ENCODE measurements around the gene PHACTR3.

PHACTR3 gene

GRCh38 chr20:59782986-59783640 lies 178.8 kb downstream of the PHACTR3 start:
- peak; percentile 91 for TF ChIP-seq CTCF (IDR thresholded peaks at IDR 0.05; ENCODE audit: insufficient read depth, low read length, missing control alignments)
- POLR2A ChIA-PET = no interaction called here
- CTCF ChIA-PET = interaction anchor here (0.6 to 5.7 kb wide), 21 partner anchors 8 to 274 kb away, joined by 3 to 49 read pairs (median 3); partner anchors contain the start of gene SYCP2
- no peak for DNase-seq (ENCODE audit: low read depth, low spot score)
- no peak overlapping the region for H3K4me3 ChIP-seq (ENCODE audit: low read depth, low read length)

DNA sequence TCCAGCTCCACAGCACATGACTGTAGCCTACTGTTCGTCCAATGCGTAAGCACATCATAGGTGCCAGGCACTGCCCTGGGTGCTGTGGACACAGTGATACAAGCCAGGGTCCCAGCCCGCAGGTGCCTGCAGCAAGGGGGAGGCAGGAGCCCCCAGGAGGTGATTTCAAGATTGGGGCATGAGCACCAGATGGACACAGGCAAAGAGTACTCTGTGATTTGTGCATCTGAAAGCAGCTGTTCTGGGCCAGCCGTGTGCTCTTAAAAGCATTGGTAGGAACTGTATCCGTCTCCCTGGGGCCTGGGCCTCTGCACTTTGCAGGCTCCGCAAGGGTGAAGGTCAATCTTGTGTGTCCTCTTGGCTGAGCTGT lies 179.3 kb downstream of the PHACTR3 start:
- ChIA-PET CTCF (interaction anchor here (0.6 to 5.7 kb wide), 23 partner anchors 8 to 273 kb away, joined by 3 to 49 read pairs (median 3); partner anchors contain the start of gene SYCP2), POLR2A (no interaction called here)
- no peak overlapping the region for H3K4me3 ChIP-seq (ENCODE audit: low read depth, low read length)
- TF ChIP-seq CTCF (IDR thresholded peaks at IDR 0.05; ENCODE audit: insufficient read depth, low read length, missing control alignments) = no peak
- no peak for DNase-seq (ENCODE audit: low read depth, low spot score)

- no peak overlapping the region for H3K4me3 ChIP-seq (ENCODE audit: low read depth, low read length)
- no peak for TF ChIP-seq CTCF (IDR thresholded peaks at IDR 0.05; ENCODE audit: insufficient read depth, low read length, missing control alignments)
- ChIA-PET POLR2A (no interaction called here), CTCF (interaction anchor here (0.9 to 5.7 kb wide), 9 partner anchors 9 to 213 kb away, joined by 3 to 49 read pairs (median 4); no protein-coding TSS in a partner anchor)
- no peak for DNase-seq (ENCODE audit: low read depth, low spot score)
Observed at GRCh38 chr20:59784365-59784764, 180.0 kb downstream of the PHACTR3 start.

- CTCF ChIA-PET = interaction anchor here (1.2 to 5.7 kb wide), 2 partner anchors 28 to 66 kb away, joined by 4 to 49 read pairs; no protein-coding TSS in a partner anchor
- no peak for TF ChIP-seq CTCF (IDR thresholded peaks at IDR 0.05; ENCODE audit: insufficient read depth, low read length, missing control alignments)
- no peak for DNase-seq (ENCODE audit: low read depth, low spot score)
- POLR2A ChIA-PET = no interaction called here
- H3K4me3 ChIP-seq (ENCODE audit: low read depth, low read length) = no peak overlapping the region
Observed at GRCh38 chr20:59784791-59785668, 180.7 kb downstream of the PHACTR3 start.

GRCh38 chr20:59785669-59785959 lies 181.3 kb downstream of the PHACTR3 start:
- no peak for DNase-seq (ENCODE audit: low read depth, low spot score)
- H3K4me3 ChIP-seq (ENCODE audit: low read depth, low read length) = no peak overlapping the region
- ChIA-PET CTCF (interaction anchor here (5.7 kb wide), 1 partner anchor 65 kb away, joined by 49 read pairs; no protein-coding TSS in a partner anchor), POLR2A (no interaction called here)
- TF ChIP-seq CTCF (IDR thresholded peaks at IDR 0.05; ENCODE audit: insufficient read depth, low read length, missing control alignments) = no peak
